ENCODE data around the gene ADAMTS17. TPM values are rescaled to one million over a fixed set of nuclear protein-coding genes. Genes with fewer than 3 reads are reported as not detected.

ADAMTS17 gene
- total and polyA plus RNA-seq, 9 of the 15 experiments (the other 6 are each of a cell fraction or from before 2014, with no cell fraction given) = 0.01 to 0.14 (median 0.07) TPM; not detected in 6

GRCh38 chr15:100154338-100154737, 187.4 kb downstream of the ADAMTS17 start:
- Histone ChIP-seq H3K36me3 (ENCODE audit: control insufficient read depth, insufficient read depth, low read length) (no peaks in the 10 kb centered on the region), H3K27ac (ENCODE audit: extremely low read depth, low read depth, low read length) (no peak overlapping the region), H3K4me3 (no peak overlapping the region), H3K27me3 (ENCODE audit: control insufficient read depth in 2 of 2, insufficient read depth in 2 of 2, low read length in 2 of 2) (peaks cover 0 to 16% of the 10 kb centered on the region in 2 experiments; a peak in 1 of 5 replicates), H3K9me3 (replicated peaks; ENCODE audit: control insufficient read depth, insufficient read depth, low read depth, low read length) (no peaks in the 10 kb centered on the region), H3K9ac (ENCODE audit: insufficient read depth in 1 of 2, low read depth in 2 of 2, low read length in 2 of 2) (no peak overlapping the region), H4K20me1 (replicated peaks; ENCODE audit: control insufficient read depth, insufficient read depth, low read length) (no peaks in the 10 kb centered on the region), H2AFZ (ENCODE audit: low read depth, low read length) (no peak overlapping the region), H3K9me1 (ENCODE audit: control insufficient read depth, insufficient read depth, low read length) (no peaks in the 10 kb centered on the region), H3K79me2 (ENCODE audit: control insufficient read depth, insufficient read depth, low read length) (no peaks in the 10 kb centered on the region), H3K4me2 (ENCODE audit: insufficient read depth, low read length) (no peak overlapping the region), H3K4me1 (replicated peaks in 1 of 2; ENCODE audit: control insufficient read depth in 2 of 2, insufficient read depth in 2 of 2, low read length in 2 of 2) (no peaks in the 10 kb centered on the region)
- ChIA-PET CTCF (ENCODE audit: low intra/inter-chr PET ratio) (no interaction called here), POLR2A (no interaction called here)
- no peak for DNase-seq (ENCODE audit: extremely low read depth in 1 of 4, low spot score in 3 of 4)
- BruUV-seq (replicated peaks) = no TSS peak
- no peak for FAIRE-seq
- intact Hi-C loops (cut with micrococcal nuclease) (no loop called here), in situ Hi-C loops (cut with MboI) (no loop called here)
- ATAC-seq = no peak
- 1% methylated on average over 8 of the region's 8 CpGs for WGBS (ENCODE audit: insufficient coverage, low coverage, missing lambda C conversion rate)
- TF ChIP-seq ELF4 (CRISPR knock-in tag; IDR thresholded peaks at IDR 0.05) (no peak), ARID3B (CRISPR knock-in tag; IDR thresholded peaks at IDR 0.05; ENCODE audit: borderline replicate concordance) (no peak), XRCC4 (IDR thresholded peaks at IDR 0.05; ENCODE audit: extremely low read depth, insufficient read depth, insufficient read length) (no peak), SNRNP70 (optimal IDR thresholded peaks at IDR 0.05; ENCODE audit: low read depth, low read length) (no peak), SUPT5H (IDR thresholded peaks at IDR 0.05) (no peak), PRDM10 (IDR thresholded peaks at IDR 0.05; ENCODE audit: partially characterized antibody) (no peak), ZNF263 (CRISPR knock-in tag; IDR thresholded peaks at IDR 0.05; ENCODE audit: borderline replicate concordance) (no peak), ATF6 (CRISPR knock-in tag; IDR thresholded peaks at IDR 0.05) (no peak), NR4A1 (CRISPR knock-in tag; IDR thresholded peaks at IDR 0.05) (no peak), NR4A1 (tag; IDR thresholded peaks at IDR 0.05) (no peak), E2F5 (CRISPR knock-in tag; IDR thresholded peaks at IDR 0.05) (no peak), MEF2D (tag; conservative IDR thresholded peaks at IDR 0.05; ENCODE audit: low read depth) (no peak), STAT5A (IDR thresholded peaks at IDR 0.05; ENCODE audit: borderline replicate concordance, low read length) (no peak), SIRT6 (IDR thresholded peaks at IDR 0.05; ENCODE audit: low read depth, low read length) (no peak), ZNF586 (CRISPR knock-in tag; conservative IDR thresholded peaks at IDR 0.05) (no peak), U2AF1 (optimal IDR thresholded peaks at IDR 0.05; ENCODE audit: low read depth, low read length) (no peak)
